ENCODE results near the gene TLE2. TPM values are rescaled to one million over a fixed set of nuclear protein-coding genes. Genes with fewer than 3 reads are reported as not detected.
A peak's percentile ranks its signal among the peaks of the same experiment; 100 is the strongest.

The TLE2 gene
- total and polyA plus RNA-seq, 2 experiments from 2014 or later, result 36.2 to 71.1 TPM

DNA sequence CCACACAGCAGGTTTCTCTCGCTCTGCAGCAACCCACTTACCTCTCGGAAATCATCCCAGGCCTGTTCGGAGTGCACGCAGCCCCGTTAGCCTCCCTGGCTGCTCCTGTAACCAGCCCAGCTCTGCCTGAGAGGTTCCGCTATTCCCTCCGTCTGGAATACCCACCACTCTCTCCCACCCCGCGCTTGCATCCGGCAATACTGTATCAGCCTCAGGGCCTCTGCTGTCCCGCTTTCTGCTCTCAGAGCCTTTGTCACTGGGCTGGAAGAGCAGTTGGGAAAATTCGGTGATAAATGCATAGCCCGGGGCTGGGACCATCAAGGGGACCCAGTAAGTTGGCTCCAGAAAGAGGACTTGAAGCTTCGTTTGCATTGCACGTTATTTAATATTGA lies 52.5 kb downstream of the TLE2 start:
- 12% methylated on average over 15 of the region's 15 CpGs for WGBS (ENCODE audit: low lambda C conversion rate, missing lambda C conversion rate)
- DNase-seq (ENCODE audit: low spot score), result no peak
- Histone ChIP-seq H4K20me1 (ENCODE audit: insufficient read depth, poor library complexity, severe bottlenecking) (no peaks in the 10 kb centered on the region), H2AFZ (peak overlapping the region; percentile 63), H3K4me3 (peak overlapping the region; percentile 22), H3K79me2 (no peaks in the 10 kb centered on the region), H3K36me3 (replicated peaks; ENCODE audit: insufficient read depth, low read depth) (no peaks in the 10 kb centered on the region), H3K27ac (no peak overlapping the region), H3K4me2 (peak overlapping the region; percentile 90), H3K4me1 (ENCODE audit: insufficient read depth) (peaks cover 7% of the 10 kb centered on the region), H3K9me2 (replicated peaks; ENCODE audit: insufficient read depth) (no peaks in the 10 kb centered on the region), H3K27me3 (no peaks in the 10 kb centered on the region), H3K9me3 (ENCODE audit: low read depth) (no peaks in the 10 kb centered on the region)
- TF ChIP-seq, protein P1, sequence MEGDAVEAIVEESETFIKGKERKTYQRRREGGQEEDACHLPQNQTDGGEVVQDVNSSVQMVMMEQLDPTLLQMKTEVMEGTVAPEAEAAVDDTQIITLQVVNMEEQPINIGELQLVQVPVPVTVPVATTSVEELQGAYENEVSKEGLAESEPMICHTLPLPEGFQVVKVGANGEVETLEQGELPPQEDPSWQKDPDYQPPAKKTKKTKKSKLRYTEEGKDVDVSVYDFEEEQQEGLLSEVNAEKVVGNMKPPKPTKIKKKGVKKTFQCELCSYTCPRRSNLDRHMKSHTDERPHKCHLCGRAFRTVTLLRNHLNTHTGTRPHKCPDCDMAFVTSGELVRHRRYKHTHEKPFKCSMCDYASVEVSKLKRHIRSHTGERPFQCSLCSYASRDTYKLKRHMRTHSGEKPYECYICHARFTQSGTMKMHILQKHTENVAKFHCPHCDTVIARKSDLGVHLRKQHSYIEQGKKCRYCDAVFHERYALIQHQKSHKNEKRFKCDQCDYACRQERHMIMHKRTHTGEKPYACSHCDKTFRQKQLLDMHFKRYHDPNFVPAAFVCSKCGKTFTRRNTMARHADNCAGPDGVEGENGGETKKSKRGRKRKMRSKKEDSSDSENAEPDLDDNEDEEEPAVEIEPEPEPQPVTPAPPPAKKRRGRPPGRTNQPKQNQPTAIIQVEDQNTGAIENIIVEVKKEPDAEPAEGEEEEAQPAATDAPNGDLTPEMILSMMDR (IDR thresholded peaks at IDR 0.05; ENCODE audit: poor library complexity), result no peak
- TF ChIP-seq EZH2 (IDR thresholded peaks at IDR 0.05; ENCODE audit: borderline replicate concordance) (no peak), EZH2phosphoT487 (IDR thresholded peaks at IDR 0.05; ENCODE audit: low read depth, severe bottlenecking, unreplicated experiment) (no peak)

GRCh38 chr19:2974342-2975041 lies 54.6 kb downstream of the TLE2 start:
- H3K36me3 ChIP-seq (replicated peaks; ENCODE audit: insufficient read depth, low read depth), result no peaks in the 10 kb centered on the region
- DNase-seq (ENCODE audit: low spot score), result peak; percentile 48
- H3K9me3 ChIP-seq (ENCODE audit: low read depth), result no peaks in the 10 kb centered on the region
- no peaks in the 10 kb centered on the region for H4K20me1 ChIP-seq (ENCODE audit: insufficient read depth, poor library complexity, severe bottlenecking)
- no peak overlapping the region for H3K4me3 ChIP-seq
- H3K9me2 ChIP-seq (replicated peaks; ENCODE audit: insufficient read depth), result no peaks in the 10 kb centered on the region
- peaks cover 7% of the 10 kb centered on the region for H3K4me1 ChIP-seq (ENCODE audit: insufficient read depth)
- WGBS (ENCODE audit: low lambda C conversion rate, missing lambda C conversion rate), result 37% methylated on average over 13 of the region's 14 CpGs
- peak overlapping the region; percentile 24 for H3K4me2 ChIP-seq
- H3K27me3 ChIP-seq, result no peaks in the 10 kb centered on the region
- H3K27ac ChIP-seq, result no peak overlapping the region
- TF ChIP-seq EZH2phosphoT487 (IDR thresholded peaks at IDR 0.05; ENCODE audit: low read depth, severe bottlenecking, unreplicated experiment) (no peak), EZH2 (IDR thresholded peaks at IDR 0.05; ENCODE audit: borderline replicate concordance) (no peak)
- TF ChIP-seq, protein P1 (IDR thresholded peaks at IDR 0.05; ENCODE audit: poor library complexity), result no peak
- H2AFZ ChIP-seq, result no peak overlapping the region
- no peaks in the 10 kb centered on the region for H3K79me2 ChIP-seq

DNA sequence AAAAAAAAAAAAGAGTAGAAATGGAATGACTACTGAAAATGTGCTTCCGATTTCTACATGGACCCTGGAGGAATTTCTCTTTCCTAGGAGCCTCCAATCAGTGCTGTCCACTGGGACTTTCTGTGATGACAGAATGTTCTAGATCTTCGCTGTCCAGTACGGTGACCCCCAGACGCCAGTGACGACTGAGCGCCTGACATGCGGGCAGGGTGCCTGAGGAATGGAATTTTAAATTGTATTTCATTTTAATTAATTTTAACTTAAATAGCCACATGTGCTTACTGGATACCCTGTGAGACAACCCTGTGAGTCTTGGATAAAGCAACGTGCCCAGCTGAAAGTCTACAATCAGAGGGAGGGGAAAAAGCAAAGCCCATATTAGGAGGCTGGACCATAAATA lies 55.9 kb downstream of the TLE2 start:
- Histone ChIP-seq H4K20me1 (ENCODE audit: insufficient read depth, poor library complexity, severe bottlenecking) (no peaks in the 10 kb centered on the region), H3K27ac (no peak overlapping the region), H3K4me2 (no peak overlapping the region), H3K36me3 (replicated peaks; ENCODE audit: insufficient read depth, low read depth) (no peaks in the 10 kb centered on the region), H3K27me3 (no peaks in the 10 kb centered on the region), H3K9me2 (replicated peaks; ENCODE audit: insufficient read depth) (no peaks in the 10 kb centered on the region), H3K4me3 (no peak overlapping the region), H3K79me2 (no peaks in the 10 kb centered on the region), H3K9me3 (ENCODE audit: low read depth) (no peaks in the 10 kb centered on the region), H3K4me1 (ENCODE audit: insufficient read depth) (peaks cover 18% of the 10 kb centered on the region), H2AFZ (no peak overlapping the region)
- DNase-seq (ENCODE audit: low spot score), result no peak
- TF ChIP-seq EZH2phosphoT487 (IDR thresholded peaks at IDR 0.05; ENCODE audit: low read depth, severe bottlenecking, unreplicated experiment) (no peak), EZH2 (IDR thresholded peaks at IDR 0.05; ENCODE audit: borderline replicate concordance) (no peak)
- TF ChIP-seq, protein P1 (IDR thresholded peaks at IDR 0.05; ENCODE audit: poor library complexity), result no peak
- whole genome bisulfite sequencing (ENCODE audit: low lambda C conversion rate, missing lambda C conversion rate), result 86% methylated on average over 8 of the region's 8 CpGs
